ENCODE data around the gene PAPPA2.

The PAPPA2 gene

DNA sequence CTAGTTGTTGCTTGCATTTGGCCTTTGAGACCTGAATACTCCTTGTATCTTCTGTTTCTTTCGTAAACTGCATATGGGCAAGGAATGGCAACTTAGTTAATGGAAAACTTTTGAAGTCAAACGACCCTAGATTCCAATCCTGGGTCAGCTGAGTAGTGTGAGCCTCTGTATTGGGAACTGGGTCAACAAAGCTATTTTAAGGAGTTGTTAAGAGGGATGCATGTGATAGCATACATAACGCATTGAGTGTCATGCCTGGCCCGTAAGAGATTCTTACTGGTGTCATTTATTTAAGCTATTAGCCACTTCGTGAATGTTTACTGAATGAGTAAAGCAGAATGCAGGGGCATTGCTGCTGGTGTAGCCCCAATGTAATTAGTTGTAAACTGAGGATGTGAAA lies 340.1 kb downstream of the PAPPA2 start:
- H3K27ac ChIP-seq (ENCODE audit: low read depth, low read length): no peak overlapping the region
- no peaks in the 10 kb centered on the region for H3K9me3 ChIP-seq (ENCODE audit: control insufficient read depth, insufficient read depth, low read depth, low read length)
- H3K36me3 ChIP-seq (ENCODE audit: control insufficient read depth, insufficient read depth, low read length): no peaks in the 10 kb centered on the region
- no peaks in the 10 kb centered on the region for H3K27me3 ChIP-seq (ENCODE audit: control insufficient read depth, insufficient read depth, low read length)
- no peak overlapping the region for H3K9ac ChIP-seq (ENCODE audit: low read length)
- H3K4me1 ChIP-seq (ENCODE audit: control insufficient read depth, insufficient read depth, low read length): peaks cover 17% of the 10 kb centered on the region
- H3K4me3 ChIP-seq (ENCODE audit: low read depth, low read length): no peak overlapping the region

DNA sequence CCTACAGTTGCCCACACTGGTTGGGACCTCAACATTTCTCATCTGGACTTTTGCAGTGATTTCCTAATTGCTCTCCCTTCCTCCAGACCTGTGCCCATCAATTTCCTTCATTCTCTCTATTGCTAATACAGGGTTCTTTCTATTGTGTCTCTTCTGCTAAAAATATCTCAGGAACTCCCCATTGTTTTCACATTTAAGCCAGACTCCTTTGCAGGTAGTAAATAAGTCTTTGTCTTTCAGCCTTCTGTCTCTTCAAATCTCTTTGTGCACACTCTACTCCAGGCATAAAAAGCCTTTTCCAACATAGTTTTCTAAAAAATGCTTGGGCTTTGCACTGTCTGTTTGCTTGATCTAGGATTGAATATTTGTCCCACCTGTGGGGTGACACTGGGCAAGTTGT lies 340.6 kb downstream of the PAPPA2 start:
- peaks cover 17% of the 10 kb centered on the region for H3K4me1 ChIP-seq (ENCODE audit: control insufficient read depth, insufficient read depth, low read length)

DNA sequence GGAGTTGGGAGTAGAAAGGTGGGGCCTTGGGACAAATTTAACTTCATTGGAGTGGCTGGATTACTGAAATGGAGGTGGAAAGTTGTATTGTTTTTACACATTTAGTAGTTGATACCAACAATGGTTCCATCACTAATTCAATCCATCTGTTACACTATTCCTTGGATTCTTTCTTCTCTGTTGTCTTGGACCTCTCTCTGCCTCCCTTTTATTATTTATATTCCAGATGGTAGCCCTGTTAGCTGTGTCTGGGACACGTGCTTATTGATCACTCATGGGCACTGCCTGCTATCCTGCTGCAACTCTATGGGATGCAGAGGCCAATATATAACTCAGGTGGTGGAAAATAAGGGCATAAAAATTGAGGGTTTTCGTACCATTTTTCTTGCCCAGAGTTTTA lies 346.3 kb downstream of the PAPPA2 start:
- Histone ChIP-seq H3K27ac (ENCODE audit: low read depth, low read length) (no peak overlapping the region), H3K4me3 (ENCODE audit: low read depth, low read length) (no peak overlapping the region)

More for the DNA sequence above, 340.6 kb downstream of the PAPPA2 start:
- Histone ChIP-seq H3K9ac (ENCODE audit: low read length) (no peak overlapping the region), H3K27me3 (ENCODE audit: control insufficient read depth, insufficient read depth, low read length) (no peaks in the 10 kb centered on the region), H3K4me3 (ENCODE audit: low read depth, low read length) (no peak overlapping the region), H3K36me3 (ENCODE audit: control insufficient read depth, insufficient read depth, low read length) (no peaks in the 10 kb centered on the region), H3K9me3 (ENCODE audit: control insufficient read depth, insufficient read depth, low read depth, low read length) (no peaks in the 10 kb centered on the region), H3K27ac (ENCODE audit: low read depth, low read length) (no peak overlapping the region)

DNA sequence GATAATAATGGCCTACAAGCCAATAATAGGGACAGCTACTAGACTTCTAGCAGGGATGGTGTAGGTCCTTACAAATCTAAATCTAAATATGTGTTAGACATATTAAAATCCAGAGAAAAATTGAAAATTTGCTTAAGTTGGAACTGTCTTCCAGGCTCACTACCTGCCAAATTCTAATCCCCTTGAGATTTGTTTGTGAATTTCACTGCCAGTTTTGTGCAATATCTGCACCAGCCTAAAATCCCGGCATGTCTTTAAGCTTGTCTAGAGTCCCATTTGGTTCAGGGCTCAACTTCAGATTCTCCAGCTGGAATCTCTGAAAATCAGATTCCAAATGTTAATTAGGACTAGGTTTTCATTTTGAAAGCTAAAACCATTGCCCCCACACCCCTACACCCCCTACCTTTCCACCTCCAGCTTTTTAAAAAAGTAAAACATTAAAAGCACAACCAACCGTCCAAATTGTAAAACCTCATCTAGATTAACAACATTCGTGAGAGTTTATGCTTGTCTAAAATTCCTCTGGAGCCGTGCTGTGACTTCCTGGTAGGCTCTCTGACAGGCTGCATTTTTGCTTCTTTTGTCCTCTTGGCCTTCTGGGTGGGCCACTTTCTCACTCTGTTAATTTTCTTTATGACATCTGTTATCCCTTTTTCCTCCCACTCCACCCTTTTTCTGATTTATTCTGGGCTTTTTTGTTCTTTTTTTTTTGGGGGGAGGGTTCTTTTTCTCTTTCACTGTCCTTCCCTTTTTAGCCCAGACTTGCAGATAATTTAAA lies 348.7 kb downstream of the PAPPA2 start:
- H3K27ac ChIP-seq (ENCODE audit: low read depth, low read length): no peak overlapping the region
- no peak overlapping the region for H3K9ac ChIP-seq (ENCODE audit: low read length)
- peaks cover 17% of the 10 kb centered on the region; the same call in 1 of the 2 replicates for H3K4me1 ChIP-seq (ENCODE audit: control insufficient read depth, insufficient read depth, low read length)
- no peaks in the 10 kb centered on the region for H3K27me3 ChIP-seq (ENCODE audit: control insufficient read depth, insufficient read depth, low read length)
- 0 out of 2 replicates have a peak, but pooled peaks cover 4% of the 10 kb centered on the region for H3K9me3 ChIP-seq (ENCODE audit: control insufficient read depth, insufficient read depth, low read depth, low read length)
- H3K4me3 ChIP-seq (ENCODE audit: low read depth, low read length): no peak overlapping the region
- H3K36me3 ChIP-seq (ENCODE audit: control insufficient read depth, insufficient read depth, low read length): no peaks in the 10 kb centered on the region

More for the DNA sequence above, 346.3 kb downstream of the PAPPA2 start:
- 0 out of 2 replicates have a peak, but pooled peaks cover 4% of the 10 kb centered on the region for H3K9me3 ChIP-seq (ENCODE audit: control insufficient read depth, insufficient read depth, low read depth, low read length)
- peaks cover 6% of the 10 kb centered on the region; the same call in 1 of the 2 replicates for H3K4me1 ChIP-seq (ENCODE audit: control insufficient read depth, insufficient read depth, low read length)
- no peak overlapping the region for H3K9ac ChIP-seq (ENCODE audit: low read length)
- H3K36me3 ChIP-seq (ENCODE audit: control insufficient read depth, insufficient read depth, low read length): no peaks in the 10 kb centered on the region
- no peaks in the 10 kb centered on the region for H3K27me3 ChIP-seq (ENCODE audit: control insufficient read depth, insufficient read depth, low read length)

- Histone ChIP-seq H3K4me1 (ENCODE audit: control insufficient read depth, insufficient read depth, low read length) (peaks cover 17% of the 10 kb centered on the region; the same call in 1 of the 2 replicates), H3K36me3 (ENCODE audit: control insufficient read depth, insufficient read depth, low read length) (no peaks in the 10 kb centered on the region), H3K9ac (ENCODE audit: low read length) (no peak overlapping the region), H3K27me3 (ENCODE audit: control insufficient read depth, insufficient read depth, low read length) (no peaks in the 10 kb centered on the region), H3K4me3 (ENCODE audit: low read depth, low read length) (no peak overlapping the region), H3K27ac (ENCODE audit: low read depth, low read length) (no peak overlapping the region), H3K9me3 (ENCODE audit: control insufficient read depth, insufficient read depth, low read depth, low read length) (0 out of 2 replicates have a peak, but pooled peaks cover 4% of the 10 kb centered on the region)
Measured at GRCh38 chr1:176815621-176816020, 352.6 kb downstream of the PAPPA2 start.

DNA sequence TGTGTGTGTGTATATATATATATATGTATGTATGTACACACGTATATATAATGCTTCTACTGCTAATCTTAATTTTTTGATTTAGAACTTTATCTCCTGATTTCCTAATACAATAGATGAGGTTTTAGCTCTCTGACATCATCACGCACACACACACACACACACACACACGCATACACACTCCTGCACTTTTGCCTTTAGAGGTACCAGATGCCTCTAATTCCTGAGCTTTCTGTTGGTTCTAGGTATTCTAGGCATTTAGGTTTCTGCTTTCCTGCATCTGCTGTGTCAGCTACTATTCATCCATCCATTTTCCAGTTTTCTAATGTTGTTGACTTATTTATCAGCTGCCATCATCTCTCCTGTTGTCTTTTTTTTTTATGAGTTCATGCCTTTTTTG lies 353.3 kb downstream of the PAPPA2 start:
- no peak overlapping the region for H3K27ac ChIP-seq (ENCODE audit: low read depth, low read length)
- H3K9ac ChIP-seq (ENCODE audit: low read length): no peak overlapping the region

GRCh38 chr1:176820391-176821031 lies 357.5 kb downstream of the PAPPA2 start:
- Histone ChIP-seq H3K36me3 (ENCODE audit: control insufficient read depth, insufficient read depth, low read length) (no peaks in the 10 kb centered on the region), H3K27me3 (ENCODE audit: control insufficient read depth, insufficient read depth, low read length) (no peaks in the 10 kb centered on the region), H3K4me1 (ENCODE audit: control insufficient read depth, insufficient read depth, low read length) (peaks cover 7% of the 10 kb centered on the region; the same call in 1 of the 2 replicates), H3K9me3 (ENCODE audit: control insufficient read depth, insufficient read depth, low read depth, low read length) (no peaks in the 10 kb centered on the region), H3K9ac (ENCODE audit: low read length) (no peak overlapping the region), H3K27ac (ENCODE audit: low read depth, low read length) (no peak overlapping the region), H3K4me3 (ENCODE audit: low read depth, low read length) (no peak overlapping the region)

More for the DNA sequence above, 353.3 kb downstream of the PAPPA2 start:
- Histone ChIP-seq H3K9me3 (ENCODE audit: control insufficient read depth, insufficient read depth, low read depth, low read length) (0 out of 2 replicates have a peak, but pooled peaks cover 4% of the 10 kb centered on the region), H3K36me3 (ENCODE audit: control insufficient read depth, insufficient read depth, low read length) (no peaks in the 10 kb centered on the region), H3K4me3 (ENCODE audit: low read depth, low read length) (no peak overlapping the region), H3K4me1 (ENCODE audit: control insufficient read depth, insufficient read depth, low read length) (peaks cover 17% of the 10 kb centered on the region; the same call in 1 of the 2 replicates), H3K27me3 (ENCODE audit: control insufficient read depth, insufficient read depth, low read length) (no peaks in the 10 kb centered on the region)

GRCh38 chr1:176826265-176826664 lies 363.3 kb downstream of the PAPPA2 start:
- Histone ChIP-seq H3K9me3 (ENCODE audit: control insufficient read depth, insufficient read depth, low read depth, low read length) (no peaks in the 10 kb centered on the region), H3K9ac (ENCODE audit: low read length) (no peak overlapping the region), H3K4me3 (ENCODE audit: low read depth, low read length) (no peak overlapping the region), H3K36me3 (ENCODE audit: control insufficient read depth, insufficient read depth, low read length) (no peaks in the 10 kb centered on the region), H3K27ac (ENCODE audit: low read depth, low read length) (no peak overlapping the region), H3K4me1 (ENCODE audit: control insufficient read depth, insufficient read depth, low read length) (no peaks in the 10 kb centered on the region; the same call in 1 of the 2 replicates), H3K27me3 (ENCODE audit: control insufficient read depth, insufficient read depth, low read length) (no peaks in the 10 kb centered on the region)

GRCh38 chr1:176829261-176829660 lies 366.3 kb downstream of the PAPPA2 start:
- Histone ChIP-seq H3K9ac (ENCODE audit: low read length) (no peak overlapping the region), H3K4me1 (ENCODE audit: control insufficient read depth, insufficient read depth, low read length) (no peaks in the 10 kb centered on the region; the same call in 1 of the 2 replicates), H3K9me3 (ENCODE audit: control insufficient read depth, insufficient read depth, low read depth, low read length) (no peaks in the 10 kb centered on the region), H3K27ac (ENCODE audit: low read depth, low read length) (no peak overlapping the region), H3K27me3 (ENCODE audit: control insufficient read depth, insufficient read depth, low read length) (no peaks in the 10 kb centered on the region), H3K4me3 (ENCODE audit: low read depth, low read length) (no peak overlapping the region), H3K36me3 (ENCODE audit: control insufficient read depth, insufficient read depth, low read length) (no peaks in the 10 kb centered on the region)

- H3K27me3 ChIP-seq (ENCODE audit: control insufficient read depth, insufficient read depth, low read length): no peaks in the 10 kb centered on the region
- no peak overlapping the region for H3K27ac ChIP-seq (ENCODE audit: low read depth, low read length)
- no peaks in the 10 kb centered on the region; the same call in 1 of the 2 replicates for H3K4me1 ChIP-seq (ENCODE audit: control insufficient read depth, insufficient read depth, low read length)
- no peak overlapping the region for H3K4me3 ChIP-seq (ENCODE audit: low read depth, low read length)
- H3K9ac ChIP-seq (ENCODE audit: low read length): no peak overlapping the region
- no peaks in the 10 kb centered on the region for H3K36me3 ChIP-seq (ENCODE audit: control insufficient read depth, insufficient read depth, low read length)
- H3K9me3 ChIP-seq (ENCODE audit: control insufficient read depth, insufficient read depth, low read depth, low read length): no peaks in the 10 kb centered on the region
Measured at GRCh38 chr1:176831150-176831549, 368.2 kb downstream of the PAPPA2 start.

- H3K27me3 ChIP-seq (ENCODE audit: control insufficient read depth, insufficient read depth, low read length): no peaks in the 10 kb centered on the region
- H3K4me3 ChIP-seq (ENCODE audit: low read depth, low read length): no peak overlapping the region
- H3K27ac ChIP-seq (ENCODE audit: low read depth, low read length): no peak overlapping the region
- no peaks in the 10 kb centered on the region for H3K36me3 ChIP-seq (ENCODE audit: control insufficient read depth, insufficient read depth, low read length)
- H3K9me3 ChIP-seq (ENCODE audit: control insufficient read depth, insufficient read depth, low read depth, low read length): no peaks in the 10 kb centered on the region
- no peak overlapping the region for H3K9ac ChIP-seq (ENCODE audit: low read length)
- H3K4me1 ChIP-seq (ENCODE audit: control insufficient read depth, insufficient read depth, low read length): no peaks in the 10 kb centered on the region
Measured at GRCh38 chr1:176837708-176838107, 374.7 kb downstream of the PAPPA2 start.

All from HUES6 (cell line).